Astrocyte of the spinal cord (primary cell): ENCODE results near the gene SNAI3.

Source experiments
- DNase-seq: peaks from one replicate; pipeline ENCODE4 v3.0.0; 2011; ENCODE audit warnings: low read depth, low spot score
- H3K4me3 ChIP-seq: 2 replicates; pipeline ENCODE4 v1.5.1; 2011; ENCODE audit warnings: low read depth, mild to moderate bottlenecking, low read length, moderate library complexity
- in situ Hi-C: cut with HindIII; loops from 2 replicates; pipeline ENCODE4 v1.10.0; 2017; ENCODE audit warnings: low sequenced_read_pairs
- TF ChIP-seq, protein P1 (sequence below): IDR thresholded peaks from 2 replicates; pipeline ENCODE4 v1.5.1; 2012; ENCODE audit warnings: low read depth, mild to moderate bottlenecking, low read length, inconsistent platforms

Gene SNAI3

DNA sequence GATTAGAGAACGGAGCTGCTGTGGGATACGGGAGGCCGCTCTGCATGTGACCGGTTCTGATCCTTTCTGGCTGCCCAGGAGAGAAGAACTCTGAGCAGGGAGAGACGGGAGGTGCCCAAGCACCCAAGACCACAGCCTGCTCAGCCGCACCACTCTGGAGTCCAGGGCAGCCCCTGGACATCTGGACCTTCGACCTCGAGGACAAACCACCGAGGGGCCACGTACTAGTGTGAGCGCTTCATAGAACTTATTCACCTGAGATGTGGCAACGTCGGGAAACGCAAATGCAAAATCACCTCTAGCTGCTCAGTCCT, 14.0 kb upstream of the SNAI3 start:
- no peak overlapping the region for H3K4me3 ChIP-seq
- in situ Hi-C loops = no loop called here
- no peak for DNase-seq

DNA sequence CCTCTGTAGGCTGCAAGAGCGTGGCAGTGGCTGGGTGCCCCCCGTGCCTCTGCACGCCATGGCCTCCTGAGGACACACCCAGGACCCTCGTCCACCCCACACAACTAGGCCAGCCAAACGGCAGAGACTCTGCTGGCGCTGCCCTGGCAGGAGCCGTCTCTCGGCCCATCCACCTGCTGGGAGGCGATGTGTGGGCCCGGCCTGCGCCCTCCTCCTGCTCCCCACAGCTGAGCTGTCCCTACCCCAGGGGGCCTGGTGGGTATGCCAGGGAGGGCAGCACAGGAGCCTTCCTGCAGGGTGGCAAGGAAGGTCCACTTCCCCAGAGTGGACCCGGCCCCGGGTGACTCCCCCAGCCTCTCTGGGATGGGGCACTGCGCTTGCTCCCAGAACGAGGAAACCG, 12.9 kb upstream of the SNAI3 start:
- H3K4me3 ChIP-seq = no peak overlapping the region
- in situ Hi-C loops = no loop called here
- DNase-seq = no peak
- TF ChIP-seq, protein P1, sequence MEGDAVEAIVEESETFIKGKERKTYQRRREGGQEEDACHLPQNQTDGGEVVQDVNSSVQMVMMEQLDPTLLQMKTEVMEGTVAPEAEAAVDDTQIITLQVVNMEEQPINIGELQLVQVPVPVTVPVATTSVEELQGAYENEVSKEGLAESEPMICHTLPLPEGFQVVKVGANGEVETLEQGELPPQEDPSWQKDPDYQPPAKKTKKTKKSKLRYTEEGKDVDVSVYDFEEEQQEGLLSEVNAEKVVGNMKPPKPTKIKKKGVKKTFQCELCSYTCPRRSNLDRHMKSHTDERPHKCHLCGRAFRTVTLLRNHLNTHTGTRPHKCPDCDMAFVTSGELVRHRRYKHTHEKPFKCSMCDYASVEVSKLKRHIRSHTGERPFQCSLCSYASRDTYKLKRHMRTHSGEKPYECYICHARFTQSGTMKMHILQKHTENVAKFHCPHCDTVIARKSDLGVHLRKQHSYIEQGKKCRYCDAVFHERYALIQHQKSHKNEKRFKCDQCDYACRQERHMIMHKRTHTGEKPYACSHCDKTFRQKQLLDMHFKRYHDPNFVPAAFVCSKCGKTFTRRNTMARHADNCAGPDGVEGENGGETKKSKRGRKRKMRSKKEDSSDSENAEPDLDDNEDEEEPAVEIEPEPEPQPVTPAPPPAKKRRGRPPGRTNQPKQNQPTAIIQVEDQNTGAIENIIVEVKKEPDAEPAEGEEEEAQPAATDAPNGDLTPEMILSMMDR = no peak

More for the DNA sequence above, 14.0 kb upstream of the SNAI3 start:
- TF ChIP-seq, protein P1 = no peak

DNA sequence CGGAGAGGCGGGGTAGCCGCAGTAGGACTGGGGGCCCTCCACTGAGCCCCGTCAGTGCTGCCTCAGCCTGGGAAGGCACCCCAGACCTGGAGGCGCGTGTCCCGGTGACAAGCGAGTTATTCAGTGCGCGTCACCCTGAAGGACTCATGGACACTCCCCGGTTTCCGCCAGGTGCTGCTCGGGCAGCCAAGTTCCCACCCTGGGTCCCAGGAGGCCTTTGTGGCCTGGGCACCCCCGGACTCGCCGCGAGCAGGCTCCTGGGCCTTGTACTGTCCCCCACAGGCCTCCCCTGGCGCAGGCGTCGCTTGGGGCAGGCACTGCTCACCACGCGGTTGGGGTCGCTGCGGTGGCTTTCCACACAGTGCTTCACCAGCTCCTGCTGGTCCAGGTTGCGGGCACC, 12.3 kb upstream of the SNAI3 start:
- TF ChIP-seq, protein P1 = no peak
- in situ Hi-C loops = no loop called here
- H3K4me3 ChIP-seq = no peak overlapping the region
- DNase-seq = no peak

DNA sequence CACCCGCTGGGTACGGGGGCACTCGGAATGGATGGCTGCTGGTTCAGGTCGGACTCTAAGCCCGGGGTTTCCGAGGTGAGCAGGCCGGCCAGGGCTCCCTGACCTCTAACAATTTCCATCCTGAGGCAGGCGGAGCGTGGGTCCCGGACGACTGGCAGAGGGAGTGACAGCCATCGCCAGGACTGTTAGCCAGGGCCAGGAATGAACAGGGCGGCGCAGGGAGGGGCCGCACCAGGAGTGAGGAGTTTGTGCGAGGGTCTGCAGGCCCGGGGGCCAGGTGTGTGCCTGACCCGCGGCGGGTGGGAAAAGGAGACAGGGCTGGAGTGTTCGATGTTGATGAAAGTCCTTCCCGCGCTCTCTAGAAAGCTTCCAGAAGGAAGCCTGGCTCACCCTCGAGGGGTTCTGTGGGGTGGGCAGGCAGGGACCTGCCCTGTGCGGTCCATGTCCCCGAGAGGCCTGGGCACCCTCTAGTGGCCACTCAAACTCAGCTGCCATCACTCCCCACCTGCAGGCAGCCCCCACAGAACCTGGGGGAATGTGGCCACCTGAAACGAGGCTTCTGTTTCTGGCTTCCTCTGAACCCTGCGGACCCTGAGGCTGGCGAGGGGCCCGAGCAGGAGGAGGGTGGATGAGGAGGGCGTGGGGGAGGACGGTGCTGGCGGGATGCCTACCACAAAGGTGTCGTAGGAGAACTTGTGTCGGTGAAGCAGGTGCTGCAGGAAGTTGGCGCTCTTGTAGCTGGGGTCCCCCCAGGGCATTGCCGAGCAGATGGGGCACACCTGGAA, 11.7 kb upstream of the SNAI3 start:
- no peak for DNase-seq
- TF ChIP-seq, protein P1 = peak; percentile 49
- no peak overlapping the region for H3K4me3 ChIP-seq
- in situ Hi-C loops = no loop called here

DNA sequence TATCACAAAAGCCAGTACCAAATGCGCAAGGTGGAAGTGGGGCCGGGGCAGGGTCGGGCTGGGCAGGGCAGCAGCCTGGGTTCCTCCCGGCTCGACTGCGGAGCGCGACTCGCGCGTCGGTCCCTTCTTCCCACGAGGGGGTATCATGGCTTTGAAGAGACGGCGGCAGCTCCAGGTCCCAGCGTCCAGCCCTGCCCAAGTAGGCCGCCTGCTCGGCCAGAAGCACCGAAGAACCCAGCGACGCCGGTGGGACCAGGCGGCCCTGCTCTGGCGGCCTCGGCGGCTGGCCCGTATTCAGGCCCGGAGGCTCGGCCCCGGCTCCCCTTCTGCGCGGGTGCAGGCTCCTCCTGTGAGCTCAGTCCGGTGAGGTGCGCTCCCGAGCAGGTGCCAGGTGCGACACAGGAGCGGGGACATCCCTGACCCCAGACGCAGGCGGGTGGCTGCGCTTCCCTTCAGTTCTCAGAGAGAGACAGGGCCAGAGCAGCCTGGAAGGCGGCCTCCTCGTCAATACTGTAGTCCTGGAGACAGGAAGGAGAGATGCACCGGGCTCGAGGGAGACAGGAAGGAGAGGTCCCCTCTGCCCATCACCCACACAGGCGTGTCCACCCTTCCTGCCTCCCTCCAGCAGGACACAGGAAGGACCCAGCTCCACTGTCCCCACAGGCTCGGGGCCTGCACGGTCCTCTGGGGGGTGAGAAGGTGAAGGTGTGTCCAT, 11.0 kb upstream of the SNAI3 start:
- no peak overlapping the region for H3K4me3 ChIP-seq
- in situ Hi-C loops = no loop called here
- no peak for DNase-seq
- TF ChIP-seq, protein P1 = no peak

DNA sequence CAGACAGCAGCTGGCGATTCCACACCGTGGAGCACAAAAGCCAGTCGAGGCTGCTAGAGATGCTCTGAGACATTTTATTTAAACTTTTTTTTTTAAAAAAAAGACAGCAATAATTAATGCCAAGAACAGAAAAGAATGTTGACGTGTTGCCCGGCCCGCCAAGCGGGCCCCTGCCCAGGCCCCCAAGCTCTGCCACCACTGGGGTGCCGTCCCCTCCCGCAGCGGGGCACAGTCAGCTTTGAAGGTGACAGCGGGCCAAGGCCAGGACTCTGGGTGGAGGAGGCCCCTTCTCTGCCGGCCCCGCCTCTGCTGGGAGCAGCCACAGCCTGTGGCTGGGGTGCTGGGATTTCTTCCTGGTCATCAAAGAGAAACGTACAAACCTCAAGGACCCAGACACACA, 10.1 kb upstream of the SNAI3 start:
- TF ChIP-seq, protein P1 = no peak
- DNase-seq = no peak
- in situ Hi-C loops = no loop called here
- no peak overlapping the region for H3K4me3 ChIP-seq
